ENCODE results near the gene SMIM7. TPM values are rescaled to one million over a fixed set of nuclear protein-coding genes. Genes with fewer than 3 reads are reported as not detected.

SMIM7 gene
- total RNA-seq, 1 donor from 2014 or later, result 30.8 TPM

- Histone ChIP-seq H3K4me1 (peaks cover 94% of the 10 kb centered on the region), H3K4me3 (no peak overlapping the region), H3K9me3 (replicated peaks) (no peaks in the 10 kb centered on the region), H3K27me3 (ENCODE audit: low read depth) (no peaks in the 10 kb centered on the region), H3K27ac (replicated peaks) (no peak overlapping the region), H3K36me3 (no peaks in the 10 kb centered on the region)
- intact Hi-C loops (cut with micrococcal nuclease), result no loop called here
- no peak for DNase-seq
- TF ChIP-seq, protein P1, sequence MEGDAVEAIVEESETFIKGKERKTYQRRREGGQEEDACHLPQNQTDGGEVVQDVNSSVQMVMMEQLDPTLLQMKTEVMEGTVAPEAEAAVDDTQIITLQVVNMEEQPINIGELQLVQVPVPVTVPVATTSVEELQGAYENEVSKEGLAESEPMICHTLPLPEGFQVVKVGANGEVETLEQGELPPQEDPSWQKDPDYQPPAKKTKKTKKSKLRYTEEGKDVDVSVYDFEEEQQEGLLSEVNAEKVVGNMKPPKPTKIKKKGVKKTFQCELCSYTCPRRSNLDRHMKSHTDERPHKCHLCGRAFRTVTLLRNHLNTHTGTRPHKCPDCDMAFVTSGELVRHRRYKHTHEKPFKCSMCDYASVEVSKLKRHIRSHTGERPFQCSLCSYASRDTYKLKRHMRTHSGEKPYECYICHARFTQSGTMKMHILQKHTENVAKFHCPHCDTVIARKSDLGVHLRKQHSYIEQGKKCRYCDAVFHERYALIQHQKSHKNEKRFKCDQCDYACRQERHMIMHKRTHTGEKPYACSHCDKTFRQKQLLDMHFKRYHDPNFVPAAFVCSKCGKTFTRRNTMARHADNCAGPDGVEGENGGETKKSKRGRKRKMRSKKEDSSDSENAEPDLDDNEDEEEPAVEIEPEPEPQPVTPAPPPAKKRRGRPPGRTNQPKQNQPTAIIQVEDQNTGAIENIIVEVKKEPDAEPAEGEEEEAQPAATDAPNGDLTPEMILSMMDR (IDR thresholded peaks at IDR 0.05; ENCODE audit: borderline replicate concordance), result no peak
Observed at GRCh38 chr19:16615808-16616207, 44.1 kb downstream of the SMIM7 start.

GRCh38 chr19:16614941-16615340 is 45.0 kb downstream of the SMIM7 start:
- Histone ChIP-seq H3K9me3 (replicated peaks) (no peaks in the 10 kb centered on the region), H3K27ac (replicated peaks) (no peak overlapping the region), H3K27me3 (ENCODE audit: low read depth) (no peaks in the 10 kb centered on the region), H3K4me1 (peaks cover 94% of the 10 kb centered on the region), H3K4me3 (no peak overlapping the region), H3K36me3 (no peaks in the 10 kb centered on the region)
- intact Hi-C loops (cut with micrococcal nuclease), result no loop called here
- TF ChIP-seq, protein P1 (IDR thresholded peaks at IDR 0.05; ENCODE audit: borderline replicate concordance), result no peak
- DNase-seq, result no peak

GRCh38 chr19:16613841-16614240 is 46.1 kb downstream of the SMIM7 start:
- H3K27ac ChIP-seq (replicated peaks), result peak overlapping the region; percentile 79
- intact Hi-C loops (cut with micrococcal nuclease), result no loop called here
- H3K4me1 ChIP-seq, result peaks cover 94% of the 10 kb centered on the region
- H3K27me3 ChIP-seq (ENCODE audit: low read depth), result no peaks in the 10 kb centered on the region
- no peak for DNase-seq
- H3K9me3 ChIP-seq (replicated peaks), result no peaks in the 10 kb centered on the region
- no peaks in the 10 kb centered on the region for H3K36me3 ChIP-seq
- TF ChIP-seq, protein P1 (IDR thresholded peaks at IDR 0.05; ENCODE audit: borderline replicate concordance), result no peak
- no peak overlapping the region for H3K4me3 ChIP-seq

GRCh38 chr19:16612636-16613035 is 47.3 kb downstream of the SMIM7 start:
- H3K4me1 ChIP-seq, result peaks cover 96% of the 10 kb centered on the region
- peak overlapping the region; percentile 79 for H3K27ac ChIP-seq (replicated peaks)
- intact Hi-C loops (cut with micrococcal nuclease), result no loop called here
- TF ChIP-seq, protein P1 (IDR thresholded peaks at IDR 0.05; ENCODE audit: borderline replicate concordance), result no peak
- DNase-seq, result no peak
- no peaks in the 10 kb centered on the region for H3K9me3 ChIP-seq (replicated peaks)
- H3K36me3 ChIP-seq, result no peaks in the 10 kb centered on the region
- no peak overlapping the region for H3K4me3 ChIP-seq
- no peaks in the 10 kb centered on the region for H3K27me3 ChIP-seq (ENCODE audit: low read depth)

GRCh38 chr19:16611121-16611520 is 48.8 kb downstream of the SMIM7 start:
- intact Hi-C loops (cut with micrococcal nuclease), result no loop called here
- H3K27ac ChIP-seq (replicated peaks), result peak overlapping the region; percentile 79

More at GRCh38 chr19:16611121-16611520, 48.8 kb downstream of the SMIM7 start:
- peaks cover 98% of the 10 kb centered on the region for H3K4me1 ChIP-seq
- TF ChIP-seq, protein P1 (IDR thresholded peaks at IDR 0.05; ENCODE audit: borderline replicate concordance), result no peak
- H3K9me3 ChIP-seq (replicated peaks), result no peaks in the 10 kb centered on the region
- no peaks in the 10 kb centered on the region for H3K27me3 ChIP-seq (ENCODE audit: low read depth)
- no peak overlapping the region for H3K4me3 ChIP-seq
- DNase-seq, result no peak
- H3K36me3 ChIP-seq, result no peaks in the 10 kb centered on the region
